ENCODE data around the gene FYN. TPM values are rescaled to one million over a fixed set of nuclear protein-coding genes. Genes with fewer than 3 reads are reported as not detected.
A peak's percentile ranks its signal among the peaks of the same experiment; 100 is the strongest.

Gene FYN
- total and polyA plus RNA-seq, 10 of the 15 experiments (the other 5 are each of a cell fraction or from before 2014, with no cell fraction given): 51.4 to 247 (median 138) TPM

- peak; percentile 36; the same call in 1 of the 2 replicates for TF ChIP-seq RELB (IDR thresholded peaks at IDR 0.05; ENCODE audit: low read depth)
- TF ChIP-seq YY1 (IDR thresholded peaks at IDR 0.05; ENCODE audit: low read depth, low read length): peak; percentile 45; the same call in 1 of the 2 replicates
- TF ChIP-seq RB1 (IDR thresholded peaks at IDR 0.05; ENCODE audit: borderline replicate concordance): no peak
- TF ChIP-seq HCFC1 (IDR thresholded peaks at IDR 0.05; ENCODE audit: low read length): no peak
- no peak for TF ChIP-seq HDAC2 (IDR thresholded peaks at IDR 0.05)
- no peak for TF ChIP-seq CBX5 (IDR thresholded peaks at IDR 0.05; ENCODE audit: low read depth)
- no peak for TF ChIP-seq BCL3 (IDR thresholded peaks at IDR 0.05; ENCODE audit: borderline replicate concordance, insufficient read depth, low read depth, low read length, poor library complexity, severe bottlenecking)
- peak; percentile 84 for TF ChIP-seq ATF2 (IDR thresholded peaks at IDR 0.05; ENCODE audit: low read length)
- TF ChIP-seq POU2F2 (IDR thresholded peaks at IDR 0.05; ENCODE audit: borderline replicate concordance, low read depth, low read length): peak; percentile 97; the same call in 2 of the 3 replicates
- peak; percentile 83 for TF ChIP-seq BCL11A (IDR thresholded peaks at IDR 0.05; ENCODE audit: low read depth, low read length)
- TF ChIP-seq TCF12 (IDR thresholded peaks at IDR 0.05; ENCODE audit: low read depth, low read length): 0 out of 2 replicates have a peak, but pooled peaks have one; percentile 8
- peak; percentile 82 for TF ChIP-seq FOXM1 (IDR thresholded peaks at IDR 0.05; ENCODE audit: low read depth, low read length)
- 0 out of 2 replicates have a peak, but pooled peaks have one; percentile 59 for TF ChIP-seq TBL1XR1 (IDR thresholded peaks at IDR 0.05; ENCODE audit: low read depth, low read length)
- no peak for TF ChIP-seq ZSCAN29 (IDR thresholded peaks at IDR 0.05)
- TF ChIP-seq JUNB (IDR thresholded peaks at IDR 0.05): peak; percentile 85
- 0 out of 2 replicates have a peak, but pooled peaks have one; percentile 59 for TF ChIP-seq HDGF (IDR thresholded peaks at IDR 0.05)
- TF ChIP-seq MEF2A (IDR thresholded peaks at IDR 0.05; ENCODE audit: insufficient read depth, low read depth, low read length): no peak
- TF ChIP-seq ETV6 (conservative IDR thresholded peaks at IDR 0.05 in 1 of 2, IDR thresholded peaks at IDR 0.05 in 1 of 2; ENCODE audit: borderline replicate concordance in 1 of 2, low read depth in 1 of 2): peak in 1 of 2 experiments; percentile 53; a peak in 2 of 4 replicates
- TF ChIP-seq SREBF1 (IDR thresholded peaks at IDR 0.05; ENCODE audit: low read length): no peak
- no peak for TF ChIP-seq NFXL1 (IDR thresholded peaks at IDR 0.05; ENCODE audit: borderline replicate concordance)
- no peak for TF ChIP-seq RELA (IDR thresholded peaks at IDR 0.05; ENCODE audit: borderline replicate concordance, partially characterized antibody)
- 0 out of 2 replicates have a peak, but pooled peaks have one; percentile 41 for TF ChIP-seq TARDBP (IDR thresholded peaks at IDR 0.05; ENCODE audit: borderline replicate concordance)
- TF ChIP-seq DPF2 (IDR thresholded peaks at IDR 0.05): peak; percentile 49; the same call in 1 of the 2 replicates
- TF ChIP-seq MXI1 (IDR thresholded peaks at IDR 0.05; ENCODE audit: low read depth, low read length): no peak
- TF ChIP-seq NRF1 (conservative IDR thresholded peaks at IDR 0.05; ENCODE audit: low read depth, low read length): no peak
- no peak for TF ChIP-seq GABPA (IDR thresholded peaks at IDR 0.05; ENCODE audit: low read depth)
- TF ChIP-seq ZBED1 (IDR thresholded peaks at IDR 0.05; ENCODE audit: borderline replicate concordance): 0 out of 2 replicates have a peak, but pooled peaks have one; percentile 14
- no peak for TF ChIP-seq POLR2AphosphoS2 (IDR thresholded peaks at IDR 0.05; ENCODE audit: low read depth, low read length)
Observed at GRCh38 chr6:111837641-111838500, 35.4 kb downstream of the FYN start (continued).
